K562 (cell line): ENCODE measurements around the gene AIF1. TPM values are rescaled to one million over a fixed set of nuclear protein-coding genes. Genes with fewer than 3 reads are reported as not detected.

Experiments
- ATAC-seq: fragments of 200-7000 bp; cut with Tn5 transposase; 3 replicates; pipeline ENCODE4 v1.9.1; 2020; ENCODE audit warnings: moderate library complexity
- BruUV-seq: library from RNA; stranded (reverse); fragments of 400-500 nt; replicated peaks from 2 replicates; lab custom pipeline; 2021; lab: Mats Ljungman, UMichigan
- CTCF ChIA-PET: fragments of 300-600 bp; formaldehyde crosslinking; extraction: SDS; loops from one replicate; lab custom pipeline; 2021; ENCODE audit warnings: low intra/inter-chr PET ratio; lab: Yijun Ruan, JAX
- POLR2A ChIA-PET: fragments of 300-600, 350-650 bp; sonication (Branson Sonifier 250); formaldehyde crosslinking; extraction: SDS; loops from one replicate; lab custom pipeline; 2021; ENCODE audit warnings: antibody characterized with exemption, inconsistent platforms; lab: Yijun Ruan, JAX
- DNase-seq, 4 experiments: peaks; one replicate each; pipeline versions ENCODE4 v3.0.0 to v3.0.0-alpha.2; 2011 to 2018; ENCODE audit warnings: low spot score in 3 of 4, mixed read lengths in 3 of 4; ENCODE audit errors: extremely low read depth in 1 of 4
- FAIRE-seq: peaks from 2 replicates; lab custom pipeline; 2011; peaks lifted over from hg19 to GRCh38; lab: Jason Lieb, UNC
- H2AFZ ChIP-seq: 2 replicates; pipeline ENCODE4 v1.6.0; 2011; ENCODE audit warnings: low read depth, low read length, control low read depth, inconsistent platforms
- H3K27ac ChIP-seq: fragments of 200-600 bp; 3 replicates; pipeline ENCODE4 v1.8.0; 2011; ENCODE audit warnings: low read depth, mild to moderate bottlenecking, control low read depth, inconsistent platforms, low read length, moderate library complexity, mixed read lengths; ENCODE audit errors: extremely low read depth
- H3K27me3 ChIP-seq, 2 experiments: fragments of 300-600 bp in 1 of 2; 2 replicates in 1 of 2; 3 replicates in 1 of 2; pipeline versions ENCODE4 v1.6.0 to v1.8.0; 2011; ENCODE audit warnings: inconsistent platforms in 2 of 2, low read length in 2 of 2, mild to moderate bottlenecking in 1 of 2, mixed read lengths in 1 of 2, moderate library complexity in 1 of 2; ENCODE audit not compliant: control insufficient read depth in 2 of 2, insufficient read depth in 2 of 2
- H3K36me3 ChIP-seq: fragments of 300-600 bp; 3 replicates; pipeline ENCODE4 v1.8.0; 2011; ENCODE audit warnings: mild to moderate bottlenecking, low read length, inconsistent platforms; ENCODE audit not compliant: control insufficient read depth, insufficient read depth
- H3K4me1 ChIP-seq, 2 experiments: fragments of 200-600 bp in 1 of 2; replicated peaks in 1 of 2; 2 replicates in 1 of 2; 3 replicates in 1 of 2; pipeline versions ENCODE4 v1.5.1 to v1.8.0; 2011; ENCODE audit warnings: inconsistent platforms in 2 of 2, low read length in 2 of 2, mild to moderate bottlenecking in 1 of 2, mixed read lengths in 1 of 2, moderate library complexity in 1 of 2; ENCODE audit not compliant: control insufficient read depth in 2 of 2, insufficient read depth in 2 of 2
- H3K4me2 ChIP-seq: 2 replicates; pipeline ENCODE4 v1.6.1; 2011; ENCODE audit warnings: low read length, control low read depth, inconsistent platforms, mixed read lengths; ENCODE audit not compliant: insufficient read depth
- H3K4me3 ChIP-seq: fragments of 200-600 bp; sonication (generic), shearing (Covaris generic); 2 replicates; pipeline ENCODE4 v1.5.1; 2016; ENCODE audit warnings: control low read depth, inconsistent platforms
- H3K79me2 ChIP-seq: fragments of 200-600 bp; 3 replicates; pipeline ENCODE4 v1.8.0; 2011; ENCODE audit warnings: low read length, inconsistent platforms; ENCODE audit not compliant: control insufficient read depth, insufficient read depth
- H3K9ac ChIP-seq, 2 experiments: 2 replicates each; pipeline versions ENCODE4 v1.6.0 to v1.6.1; 2011; ENCODE audit warnings: low read depth in 2 of 2, low read length in 2 of 2, control low read depth in 1 of 2, inconsistent platforms in 1 of 2, mild to moderate bottlenecking in 1 of 2, mixed read lengths in 1 of 2; ENCODE audit not compliant: insufficient read depth in 1 of 2
- H3K9me1 ChIP-seq: one replicate; pipeline ENCODE4 v1.6.0; 2011; ENCODE audit warnings: inconsistent platforms, mild to moderate bottlenecking, low read length, moderate library complexity; ENCODE audit not compliant: control insufficient read depth, insufficient read depth
- H3K9me3 ChIP-seq: replicated peaks from 2 replicates; pipeline ENCODE4 v1.5.1; 2011; ENCODE audit warnings: low read depth, low read length, inconsistent platforms; ENCODE audit not compliant: control insufficient read depth, insufficient read depth
- H4K20me1 ChIP-seq: replicated peaks from 2 replicates; pipeline ENCODE4 v1.6.1; 2011; ENCODE audit warnings: low read length, inconsistent platforms, mixed read lengths; ENCODE audit not compliant: control insufficient read depth, insufficient read depth
- GATAD2B ChIP-seq: fragments of 450-650 bp; IDR thresholded peaks from 2 replicates; pipeline ENCODE4 v1.6.1; 2017; ENCODE audit warnings: mild to moderate bottlenecking, borderline replicate concordance
- KAT2B ChIP-seq: IDR thresholded peaks from one replicate; pipeline ENCODE4 v1.6.1; 2012; ENCODE audit warnings: low read depth, mild to moderate bottlenecking, control low read depth, inconsistent platforms, low read length, moderate library complexity
- PHF21A ChIP-seq: fragments of 450-650 bp; IDR thresholded peaks from 2 replicates; pipeline ENCODE4 v1.6.1; 2017; ENCODE audit warnings: low read depth, borderline replicate concordance
- POLR2G ChIP-seq: fragments of 200-400 bp; formaldehyde crosslinking; IDR thresholded peaks from 2 replicates; pipeline ENCODE4 v1.6.1; 2017; ENCODE audit warnings: low read depth, mild to moderate bottlenecking, antibody characterized with exemption, low read length, moderate library complexity
- PRPF4 ChIP-seq: fragments of 200-400 bp; formaldehyde crosslinking; IDR thresholded peaks from one replicate; pipeline ENCODE4 v1.6.1; 2017; ENCODE audit warnings: low read length, low read depth, mild to moderate bottlenecking; ENCODE audit not compliant: insufficient read depth, poor library complexity, severe bottlenecking
- RBFOX2 ChIP-seq: fragments of 200-400 bp; formaldehyde crosslinking; IDR thresholded peaks from 2 replicates; pipeline ENCODE4 v1.6.1; 2017; ENCODE audit warnings: low read depth, mild to moderate bottlenecking, low read length, moderate library complexity
- RBM22 ChIP-seq: fragments of 200-400 bp; formaldehyde crosslinking; IDR thresholded peaks from 2 replicates; pipeline ENCODE4 v1.6.1; 2018; ENCODE audit warnings: low read length, low read depth; ENCODE audit not compliant: poor library complexity, severe bottlenecking
- SAFB ChIP-seq: fragments of 200-400 bp; formaldehyde crosslinking; IDR thresholded peaks from 2 replicates; pipeline ENCODE4 v1.6.1; 2017; ENCODE audit warnings: low read depth, low read length, borderline replicate concordance
- ZBTB9 ChIP-seq: fragments of 450-650 bp; formaldehyde crosslinking; IDR thresholded peaks from 2 replicates; pipeline ENCODE4 v1.4.0; 2020; ENCODE audit warnings: mild to moderate bottlenecking, moderate library complexity
- ZNF121 ChIP-seq: sonication (generic); formaldehyde crosslinking; conservative IDR thresholded peaks from 2 replicates; pipeline ENCODE4 v1.8.0; 2022; ENCODE audit warnings: missing genetic modification reagents
- ZNF583 ChIP-seq: fragments of 250-450 bp; sonication (Bioruptor Pico); IDR thresholded peaks from 2 replicates; pipeline ENCODE4 v1.4.0; 2020
- WGBS: fragments of 100-300 bp; shearing (Covaris generic); methylation state at CpG from one replicate; pipeline ENCODE4 v1.1.6; 2016; ENCODE audit warnings: low coverage, mixed read lengths; ENCODE audit not compliant: insufficient coverage; ENCODE audit errors: missing lambda C conversion rate; 5-methylcytosine and 5-hydroxymethylcytosine counted together
- in situ Hi-C: fragments of 300-500 bp; cut with MboI; formaldehyde crosslinking; loops from 4 replicates; pipeline ENCODE4 v1.15.0; 2018; ENCODE audit warnings: inconsistent platforms, mixed read lengths
- intact Hi-C: fragments of 100-400 bp; cut with micrococcal nuclease; formaldehyde crosslinking; loops from 2 replicates; pipeline ENCODE4 v1.14.2; 2022
- polyA plus RNA-seq, 8 experiments: library from polyadenylated mRNA; depleted of rRNA in 4 of 8; stranded (reverse) in 5 of 8; unstranded in 3 of 8; fragments of >200 nt; fragmentation: Nextera tagmentation in 2 of 8; fragmentation: Illumina TruSeq in 1 of 8; extraction: Ambion mirVana in 2 of 8; extraction: Trizol in 1 of 8; gene quantifications; 2 replicates each; pipeline versions ENCODE4 v1.2.1 to v1.2.3, GENCODE V29; 2011 to 2014; ENCODE audit warnings: inconsistent platforms in 1 of 8, missing spikeins in 1 of 8
- total RNA-seq, 7 experiments: library from RNA; depleted of rRNA in 6 of 7; stranded (reverse); fragments of >200 nt in 6 of 7; fragmentation: Illumina TruSeq in 2 of 7; extraction: Trizol in 2 of 7; gene quantifications; 2 replicates each; pipeline versions ENCODE4 v1.2.1 to v1.2.3, GENCODE V29; 2011 to 2021; ENCODE audit warnings: low replicate concordance in 1 of 7

Gene AIF1
- total and polyA plus RNA-seq, 9 of the 15 experiments (the other 6 are each of a cell fraction or from before 2014, with no cell fraction given) = 9.4 to 33.4 (median 19.4) TPM

- in situ Hi-C loops = no loop called here
- H3K79me2 ChIP-seq = no peaks in the 10 kb centered on the region
- H3K9me1 ChIP-seq = no peaks in the 10 kb centered on the region
- no peak for ATAC-seq
- WGBS = 92% methylated on average over 10 of the region's 10 CpGs
- no peaks in the 10 kb centered on the region for H3K27me3 ChIP-seq
- peaks cover 3 to 13% of the 10 kb centered on the region in 2 experiments; a peak in 4 of 5 replicates for H3K4me1 ChIP-seq
- POLR2A ChIA-PET = interaction anchor here (0.6 to 14.8 kb wide), 9 partner anchors 5 to 191 kb away, joined by 3 to 274 read pairs (median 9); partner anchors contain the start of genes APOM, BAG6, C6orf47 and GPANK1
- no peak overlapping the region for H2AFZ ChIP-seq
- H3K27ac ChIP-seq = no peak overlapping the region
- DNase-seq = no peak
- BruUV-seq = no TSS peak
- intact Hi-C loops = no loop called here
- H3K4me2 ChIP-seq = no peak overlapping the region
- H4K20me1 ChIP-seq = peaks cover 24% of the 10 kb centered on the region
- CTCF ChIA-PET = no interaction called here
- H3K4me3 ChIP-seq = no peak overlapping the region
- FAIRE-seq = no peak
- TF ChIP-seq RBM22 = peak; percentile 87
- peak; percentile 59 for TF ChIP-seq RBFOX2
- TF ChIP-seq POLR2G = peak; percentile 81
- TF ChIP-seq SAFB = no peak
- no peak for TF ChIP-seq ZNF121 (CRISPR knock-in tag)
- TF ChIP-seq, all 486 proteins: peak for 3
- Histone ChIP-seq H3K9ac (no peak overlapping the region), H3K36me3 (peaks cover 96% of the 10 kb centered on the region), H3K9me3 (no peaks in the 10 kb centered on the region)
Measured at GRCh38 chr6:31639449-31639861, 24.4 kb downstream of the AIF1 start.

GRCh38 chr6:31640612-31641011 lies 25.6 kb downstream of the AIF1 start:
- in situ Hi-C loops (no loop called here), intact Hi-C loops (no loop called here)
- H3K4me2 ChIP-seq = no peak overlapping the region
- no peak for TF ChIP-seq GATAD2B
- no peak for TF ChIP-seq PHF21A
- TF ChIP-seq PRPF4 = no peak
- TF ChIP-seq ZNF583 (CRISPR knock-in tag) = no peak
- no peak for TF ChIP-seq KAT2B
- no peak for TF ChIP-seq ZBTB9
- no peak; the same call in 1 of the 2 replicates for TF ChIP-seq POLR2G
- no peak for DNase-seq
- WGBS = 95% methylated on average over 6 of the region's 6 CpGs
- TSS peak; percentile 76 for BruUV-seq
- H3K79me2 ChIP-seq = no peaks in the 10 kb centered on the region
- no peak for FAIRE-seq
- peaks cover 96% of the 10 kb centered on the region for H3K36me3 ChIP-seq
- H3K4me3 ChIP-seq = no peak overlapping the region
- no peak overlapping the region for H3K9ac ChIP-seq
- H3K9me3 ChIP-seq = no peaks in the 10 kb centered on the region
- no peak overlapping the region for H3K27ac ChIP-seq
- peaks cover 3 to 13% of the 10 kb centered on the region in 2 experiments; a peak in 4 of 5 replicates for H3K4me1 ChIP-seq
- no peak for ATAC-seq
- H2AFZ ChIP-seq = no peak overlapping the region
- no peaks in the 10 kb centered on the region for H3K9me1 ChIP-seq
- ChIA-PET POLR2A (interaction anchor here (0.6 to 14.8 kb wide), 7 partner anchors 5 to 166 kb away, joined by 3 to 274 read pairs (median 12); partner anchors contain the start of genes APOM, BAG6, DDX39B and GPANK1), CTCF (no interaction called here)
- peaks cover 14% of the 10 kb centered on the region for H4K20me1 ChIP-seq
- H3K27me3 ChIP-seq = no peaks in the 10 kb centered on the region
